Measurements from ENCODE around the gene HIP1.
"Not testable (repeated sequence)": the region's sequence is repeated elsewhere in the genome, so short reads cannot be mapped to it uniquely, and the experiment has no call there.

Gene HIP1

GRCh38 chr7:75727881-75728593 is 10.7 kb downstream of the HIP1 start:
- no peaks in the 10 kb centered on the region for H3K27me3 ChIP-seq (ENCODE audit: control insufficient read depth, insufficient read depth, low read length, poor library complexity, severe bottlenecking)
- no peaks in the 10 kb centered on the region for H3K36me3 ChIP-seq (ENCODE audit: control insufficient read depth, insufficient read depth, low read length)
- H3K9me3 ChIP-seq (ENCODE audit: control insufficient read depth, low read length) = no peaks in the 10 kb centered on the region
- no peaks in the 10 kb centered on the region for H3K4me1 ChIP-seq (ENCODE audit: control insufficient read depth, insufficient read depth, low read length)
- 77 to 80% methylated on average over 8 of the region's 8 CpGs for WGBS, 2 experiments
- H3K27ac ChIP-seq (ENCODE audit: insufficient read depth, low read depth, low read length, poor library complexity, severe bottlenecking) = no peak overlapping the region
- no peak overlapping the region for H3K4me3 ChIP-seq (ENCODE audit: insufficient read depth, low read depth, low read length)

- WGBS, 2 experiments = 92 to 93% methylated on average over 6 of the region's 6 CpGs
- H3K27me3 ChIP-seq (ENCODE audit: control insufficient read depth, insufficient read depth, low read length, poor library complexity, severe bottlenecking); H3K27ac ChIP-seq (ENCODE audit: insufficient read depth, low read depth, low read length, poor library complexity, severe bottlenecking): not testable (repeated sequence)
Observed at GRCh38 chr7:75727351-75727750, 11.4 kb downstream of the HIP1 start.

GRCh38 chr7:75725306-75725705 is 13.4 kb downstream of the HIP1 start:
- Histone ChIP-seq H3K4me3 (ENCODE audit: insufficient read depth, low read depth, low read length) (no peak overlapping the region), H3K27me3 (ENCODE audit: control insufficient read depth, insufficient read depth, low read length, poor library complexity, severe bottlenecking) (no peaks in the 10 kb centered on the region), H3K9me3 (ENCODE audit: control insufficient read depth, low read length) (no peaks in the 10 kb centered on the region), H3K36me3 (ENCODE audit: control insufficient read depth, insufficient read depth, low read length) (no peaks in the 10 kb centered on the region), H3K4me1 (ENCODE audit: control insufficient read depth, insufficient read depth, low read length) (no peaks in the 10 kb centered on the region), H3K27ac (ENCODE audit: insufficient read depth, low read depth, low read length, poor library complexity, severe bottlenecking) (no peak overlapping the region)
- WGBS, 2 experiments = 77 to 84% methylated on average over 4 of the region's 6 CpGs

More at GRCh38 chr7:75727351-75727750, 11.4 kb downstream of the HIP1 start:
- not testable (repeated sequence) for H3K4me3 ChIP-seq (ENCODE audit: insufficient read depth, low read depth, low read length); H3K36me3 ChIP-seq (ENCODE audit: control insufficient read depth, insufficient read depth, low read length); H3K4me1 ChIP-seq (ENCODE audit: control insufficient read depth, insufficient read depth, low read length); H3K9me3 ChIP-seq (ENCODE audit: control insufficient read depth, low read length)

- no peaks in the 10 kb centered on the region for H3K36me3 ChIP-seq (ENCODE audit: control insufficient read depth, insufficient read depth, low read length)
- H3K9me3 ChIP-seq (ENCODE audit: control insufficient read depth, low read length) = no peaks in the 10 kb centered on the region
- no peak overlapping the region for H3K4me3 ChIP-seq (ENCODE audit: insufficient read depth, low read depth, low read length)
- no peaks in the 10 kb centered on the region for H3K4me1 ChIP-seq (ENCODE audit: control insufficient read depth, insufficient read depth, low read length)
- no peaks in the 10 kb centered on the region for H3K27me3 ChIP-seq (ENCODE audit: control insufficient read depth, insufficient read depth, low read length, poor library complexity, severe bottlenecking)
- WGBS, 2 experiments = 90 to 92% methylated on average over 3 of the region's 3 CpGs
- H3K27ac ChIP-seq (ENCODE audit: insufficient read depth, low read depth, low read length, poor library complexity, severe bottlenecking) = no peak overlapping the region
Observed at GRCh38 chr7:75723444-75723843, 15.3 kb downstream of the HIP1 start.

- H3K4me1 ChIP-seq (ENCODE audit: control insufficient read depth, insufficient read depth, low read length) = no peaks in the 10 kb centered on the region
- no peak overlapping the region for H3K27ac ChIP-seq (ENCODE audit: insufficient read depth, low read depth, low read length, poor library complexity, severe bottlenecking)
- no peaks in the 10 kb centered on the region for H3K36me3 ChIP-seq (ENCODE audit: control insufficient read depth, insufficient read depth, low read length)
- H3K27me3 ChIP-seq (ENCODE audit: control insufficient read depth, insufficient read depth, low read length, poor library complexity, severe bottlenecking) = no peaks in the 10 kb centered on the region
- H3K9me3 ChIP-seq (ENCODE audit: control insufficient read depth, low read length) = no peaks in the 10 kb centered on the region
- WGBS, 2 experiments = 93 to 95% methylated on average over 4 of the region's 4 CpGs
- H3K4me3 ChIP-seq (ENCODE audit: insufficient read depth, low read depth, low read length) = no peak overlapping the region
Observed at GRCh38 chr7:75722373-75722772, 16.4 kb downstream of the HIP1 start.

- 93 to 94% methylated on average over 8 to 9 of the region's 9 CpGs for WGBS, 2 experiments
- not testable (repeated sequence) for H3K4me3 ChIP-seq (ENCODE audit: insufficient read depth, low read depth, low read length); H3K36me3 ChIP-seq (ENCODE audit: control insufficient read depth, insufficient read depth, low read length); H3K27ac ChIP-seq (ENCODE audit: insufficient read depth, low read depth, low read length, poor library complexity, severe bottlenecking); H3K4me1 ChIP-seq (ENCODE audit: control insufficient read depth, insufficient read depth, low read length); H3K9me3 ChIP-seq (ENCODE audit: control insufficient read depth, low read length); H3K27me3 ChIP-seq (ENCODE audit: control insufficient read depth, insufficient read depth, low read length, poor library complexity, severe bottlenecking)
Observed at GRCh38 chr7:75721922-75722321, 16.8 kb downstream of the HIP1 start.

- Histone ChIP-seq H3K27ac (ENCODE audit: insufficient read depth, low read depth, low read length, poor library complexity, severe bottlenecking) (no peak overlapping the region), H3K4me1 (ENCODE audit: control insufficient read depth, insufficient read depth, low read length) (no peaks in the 10 kb centered on the region), H3K9me3 (ENCODE audit: control insufficient read depth, low read length) (no peaks in the 10 kb centered on the region), H3K27me3 (ENCODE audit: control insufficient read depth, insufficient read depth, low read length, poor library complexity, severe bottlenecking) (no peaks in the 10 kb centered on the region), H3K4me3 (ENCODE audit: insufficient read depth, low read depth, low read length) (no peak overlapping the region), H3K36me3 (ENCODE audit: control insufficient read depth, insufficient read depth, low read length) (no peaks in the 10 kb centered on the region)
- 92 to 93% methylated on average over 2 of the region's 2 CpGs for WGBS, 2 experiments
Observed at GRCh38 chr7:75721426-75721825, 17.3 kb downstream of the HIP1 start.

- H3K4me1 ChIP-seq (ENCODE audit: control insufficient read depth, insufficient read depth, low read length) = no peaks in the 10 kb centered on the region
- no peaks in the 10 kb centered on the region for H3K27me3 ChIP-seq (ENCODE audit: control insufficient read depth, insufficient read depth, low read length, poor library complexity, severe bottlenecking)
- no peak overlapping the region for H3K4me3 ChIP-seq (ENCODE audit: insufficient read depth, low read depth, low read length)
- no peaks in the 10 kb centered on the region for H3K9me3 ChIP-seq (ENCODE audit: control insufficient read depth, low read length)
- no peak overlapping the region for H3K27ac ChIP-seq (ENCODE audit: insufficient read depth, low read depth, low read length, poor library complexity, severe bottlenecking)
- H3K36me3 ChIP-seq (ENCODE audit: control insufficient read depth, insufficient read depth, low read length) = no peaks in the 10 kb centered on the region
- 93 to 96% methylated on average over 5 of the region's 5 CpGs for WGBS, 2 experiments
Observed at GRCh38 chr7:75719626-75720025, 19.1 kb downstream of the HIP1 start.

- H3K27me3 ChIP-seq (ENCODE audit: control insufficient read depth, insufficient read depth, low read length, poor library complexity, severe bottlenecking) = no peaks in the 10 kb centered on the region
- no peak overlapping the region for H3K4me3 ChIP-seq (ENCODE audit: insufficient read depth, low read depth, low read length)
- no peaks in the 10 kb centered on the region for H3K9me3 ChIP-seq (ENCODE audit: control insufficient read depth, low read length)
- H3K4me1 ChIP-seq (ENCODE audit: control insufficient read depth, insufficient read depth, low read length) = no peaks in the 10 kb centered on the region
- WGBS, 2 experiments = 93% methylated on average over 10 of the region's 10 CpGs
- H3K27ac ChIP-seq (ENCODE audit: insufficient read depth, low read depth, low read length, poor library complexity, severe bottlenecking) = no peak overlapping the region
- H3K36me3 ChIP-seq (ENCODE audit: control insufficient read depth, insufficient read depth, low read length) = no peaks in the 10 kb centered on the region
Observed at GRCh38 chr7:75718390-75719031, 20.2 kb downstream of the HIP1 start.

GRCh38 chr7:75717746-75718145 is 21.0 kb downstream of the HIP1 start:
- H3K9me3 ChIP-seq (ENCODE audit: control insufficient read depth, low read length); H3K4me1 ChIP-seq (ENCODE audit: control insufficient read depth, insufficient read depth, low read length); H3K27ac ChIP-seq (ENCODE audit: insufficient read depth, low read depth, low read length, poor library complexity, severe bottlenecking); H3K36me3 ChIP-seq (ENCODE audit: control insufficient read depth, insufficient read depth, low read length); H3K4me3 ChIP-seq (ENCODE audit: insufficient read depth, low read depth, low read length); H3K27me3 ChIP-seq (ENCODE audit: control insufficient read depth, insufficient read depth, low read length, poor library complexity, severe bottlenecking): not testable (repeated sequence)
- 92 to 93% methylated on average over 2 of the region's 3 CpGs for WGBS, 2 experiments

Data from ectodermal cell (in vitro differentiated cells).